GM23338 (cell line): ENCODE measurements around the gene ARHGEF37. TPM values are rescaled to one million over a fixed set of nuclear protein-coding genes. Genes with fewer than 3 reads are reported as not detected.
"Not testable (repeated sequence)": the region's sequence is repeated elsewhere in the genome, so short reads cannot be mapped to it uniquely, and the experiment has no call there.

ENCODE experiments used
- ATAC-seq: fragments of 200-7000 bp; cut with Tn5 transposase; 3 replicates; pipeline ENCODE4 v1.9.1; 2020
- DNase-seq: peaks from one replicate; pipeline ENCODE4 v3.0.0-alpha.2; 2015; ENCODE audit warnings: low spot score
- H2AFZ ChIP-seq: fragments of 200-600 bp; sonication (generic); 2 replicates; pipeline ENCODE4 v1.8.0; 2016; ENCODE audit warnings: antibody characterized with exemption, mild to moderate bottlenecking, moderate library complexity
- H3F3A ChIP-seq: fragments of 200-600 bp; sonication (generic); replicated peaks from 2 replicates; pipeline ENCODE4 v1.8.0; 2017; ENCODE audit warnings: antibody characterized with exemption, mixed run types, low read depth
- H3K27ac ChIP-seq: fragments of 200-600 bp; sonication (generic); 2 replicates; pipeline ENCODE4 v1.6.1; 2016; ENCODE audit warnings: low read depth
- H3K27me3 ChIP-seq: fragments of 200-600 bp; sonication (generic); 2 replicates; pipeline ENCODE4 v1.8.0; 2016; ENCODE audit warnings: mild to moderate bottlenecking, mixed run types, moderate library complexity; ENCODE audit not compliant: insufficient read depth
- H3K36me3 ChIP-seq: fragments of 200-600 bp; sonication (generic); 2 replicates; pipeline ENCODE4 v1.8.0; 2016; ENCODE audit warnings: mild to moderate bottlenecking; ENCODE audit not compliant: insufficient read depth
- H3K4me1 ChIP-seq: fragments of 200-600 bp; sonication (generic); 2 replicates; pipeline ENCODE4 v1.8.0; 2016; ENCODE audit warnings: mild to moderate bottlenecking, moderate library complexity; ENCODE audit not compliant: insufficient read depth
- H3K4me2 ChIP-seq: fragments of 200-600 bp; sonication (generic); 2 replicates; pipeline ENCODE4 v1.7.1; 2017; ENCODE audit warnings: mixed run types
- H3K4me3 ChIP-seq: fragments of 200-600 bp; sonication (generic); 2 replicates; pipeline ENCODE4 v1.6.1; 2016; ENCODE audit warnings: mixed run types
- H3K79me2 ChIP-seq: fragments of 200-600 bp; sonication (generic); replicated peaks from 2 replicates; pipeline ENCODE4 v1.8.0; 2017; ENCODE audit warnings: mild to moderate bottlenecking; ENCODE audit not compliant: insufficient read depth
- H3K9me2 ChIP-seq: fragments of 200-600 bp; sonication (generic); 2 replicates; pipeline ENCODE4 v1.8.0; 2017; ENCODE audit not compliant: insufficient read depth
- H4K20me1 ChIP-seq: fragments of 200-600 bp; sonication (generic); replicated peaks from 2 replicates; pipeline ENCODE4 v1.8.0; 2017; ENCODE audit warnings: mild to moderate bottlenecking; ENCODE audit not compliant: insufficient read depth
- H3K27ac Mint-ChIP-seq: 2 replicates; pipeline ENCODE4 v1.8.0; 2020; ENCODE audit warnings: inconsistent platforms, mild to moderate bottlenecking, moderate library complexity, mixed read lengths
- H3K27me3 Mint-ChIP-seq: 3 replicates; pipeline ENCODE4 v1.8.0; 2022; ENCODE audit warnings: low read depth, mild to moderate bottlenecking, moderate library complexity, mixed read lengths, inconsistent platforms; ENCODE audit not compliant: insufficient read depth, poor library complexity
- H3K36me3 Mint-ChIP-seq: 3 replicates; pipeline ENCODE4 v1.8.0; 2021; ENCODE audit warnings: low read depth, mild to moderate bottlenecking, inconsistent platforms, moderate library complexity, mixed read lengths
- H3K4me1 Mint-ChIP-seq: 3 replicates; pipeline ENCODE4 v1.8.0; 2020; ENCODE audit warnings: mild to moderate bottlenecking, inconsistent platforms, mixed read lengths
- H3K4me3 Mint-ChIP-seq: 3 replicates; pipeline ENCODE4 v1.8.0; 2021; ENCODE audit warnings: moderate library complexity, mild to moderate bottlenecking, inconsistent platforms, mixed read lengths
- H3K9me3 Mint-ChIP-seq: 3 replicates; pipeline ENCODE4 v1.8.0; 2020; ENCODE audit warnings: moderate library complexity, mild to moderate bottlenecking, inconsistent platforms, mixed read lengths
- CTCF ChIP-seq, 2 experiments: fragments of 200-600 bp in 1 of 2; sonication (generic) in 1 of 2; conservative IDR thresholded peaks; 2 replicates each; pipeline versions ENCODE4 v1.5.1 to v1.6.1; 2016 to 2017; ENCODE audit warnings: antibody characterized with exemption in 2 of 2, low read depth in 2 of 2, mild to moderate bottlenecking in 2 of 2, moderate library complexity in 1 of 2
- ETS1 ChIP-seq: IDR thresholded peaks from 2 replicates; pipeline ENCODE4 v1.6.1; 2016; ENCODE audit warnings: antibody characterized with exemption
- EZH2 ChIP-seq: fragments of 200-600 bp; sonication (generic); IDR thresholded peaks from one replicate; pipeline ENCODE4 v1.8.0; 2017; ENCODE audit warnings: antibody characterized with exemption, mild to moderate bottlenecking, low read depth; ENCODE audit not compliant: unreplicated experiment
- EZH2phosphoT487 ChIP-seq: fragments of 200-600 bp; sonication (generic); IDR thresholded peaks from one replicate; pipeline ENCODE4 v1.8.1; 2018; ENCODE audit warnings: antibody characterized with exemption; ENCODE audit not compliant: unreplicated experiment
- JUNB ChIP-seq: IDR thresholded peaks from one replicate; pipeline ENCODE4 v1.6.1; 2016; ENCODE audit warnings: antibody characterized with exemption; ENCODE audit not compliant: unreplicated experiment
- NANOG ChIP-seq: IDR thresholded peaks from 2 replicates; pipeline ENCODE4 v1.6.1; 2016; ENCODE audit warnings: antibody characterized with exemption, borderline replicate concordance
- POLR2AphosphoS5 ChIP-seq: IDR thresholded peaks from 2 replicates; pipeline ENCODE4 v1.6.1; 2016; ENCODE audit warnings: antibody characterized with exemption, low read depth
- REST ChIP-seq: IDR thresholded peaks from one replicate; pipeline ENCODE4 v1.6.1; 2018; ENCODE audit warnings: antibody characterized with exemption; ENCODE audit not compliant: unreplicated experiment
- ZNF114 ChIP-seq: fragments of 250-450 bp; sonication (Bioruptor Pico); IDR thresholded peaks from 2 replicates; pipeline ENCODE4 v1.5.0; 2020; ENCODE audit warnings: mild to moderate bottlenecking, moderate library complexity
- polyA plus RNA-seq: library from polyadenylated mRNA; unstranded; fragments of >200 nt; fragmentation: Nextera tagmentation; extraction: Ambion mirVana; gene quantifications from 2 replicates; pipeline ENCODE4 v1.2.1, GENCODE V29; 2016
- total RNA-seq: library from RNA; depleted of rRNA; stranded (reverse); fragments of >200 nt; shearing (Covaris generic); gene quantifications from 2 replicates; pipeline ENCODE4 v1.2.3, GENCODE V29; 2014

The ARHGEF37 gene
- total and polyA plus RNA-seq, 2 experiments from 2014 or later, result 0.14 to 0.79 TPM

GRCh38 chr5:149563466-149563865, 17.8 kb upstream of the ARHGEF37 start (continued):
- no peak for TF ChIP-seq CTCF (conservative IDR thresholded peaks at IDR 0.05; ENCODE audit: low read depth in 2 of 2)
- TF ChIP-seq EZH2phosphoT487, result no peak
- TF ChIP-seq ETS1, result no peak
- TF ChIP-seq POLR2AphosphoS5, result no peak
- no peak for TF ChIP-seq JUNB
- TF ChIP-seq NANOG, result no peak
- no peak for TF ChIP-seq EZH2
- no peak for TF ChIP-seq ZNF114 (CRISPR knock-in tag)
- no peak for TF ChIP-seq REST

GRCh38 chr5:149564542-149565140, 16.7 kb upstream of the ARHGEF37 start:
- H3K9me3 Mint-ChIP-seq, H3K9me2 ChIP-seq, H3F3A ChIP-seq, H3K4me3 Mint-ChIP-seq, H4K20me1 ChIP-seq, H3K36me3 Mint-ChIP-seq, H3K79me2 ChIP-seq, H3K36me3 ChIP-seq, H3K27me3 Mint-ChIP-seq, H3K4me2 ChIP-seq, H3K4me3 ChIP-seq, H2AFZ ChIP-seq, H3K27me3 ChIP-seq: not testable (repeated sequence)
- DNase-seq, result peak; percentile 95
- peaks cover 35% of the 10 kb centered on the region for H3K4me1 Mint-ChIP-seq
- H3K27ac Mint-ChIP-seq, result peak overlapping the region; percentile 93
- 0 out of 2 replicates have a peak overlapping the region, but pooled peaks have one; percentile 27 for H3K27ac ChIP-seq
- peak; percentile 93 for ATAC-seq
- TF ChIP-seq ZNF114 (CRISPR knock-in tag) (peak; percentile 64; the same call in 1 of the 2 replicates), CTCF (conservative IDR thresholded peaks at IDR 0.05; ENCODE audit: low read depth in 2 of 2) (peak; percentile 74 to 90)
- H3K4me1 ChIP-seq, result peaks cover 25% of the 10 kb centered on the region
